AG09309 (cell line): ENCODE data around the gene C20orf204.

Source experiments
- DNase-seq: peaks from one replicate; pipeline ENCODE4 v3.0.0-alpha.2; 2010; ENCODE audit warnings: low read depth
- H3K4me3 ChIP-seq: 2 replicates; pipeline ENCODE4 v1.5.1; 2011; ENCODE audit warnings: mild to moderate bottlenecking, low read depth, low read length, moderate library complexity; ENCODE audit not compliant: control insufficient read depth
- CTCF ChIP-seq: IDR thresholded peaks from 2 replicates; pipeline ENCODE4 v1.5.1; 2011; ENCODE audit warnings: mild to moderate bottlenecking, low read depth, low read length, inconsistent platforms; ENCODE audit not compliant: insufficient read depth, control insufficient read depth; ENCODE audit errors: missing control alignments

C20orf204 gene

GRCh38 chr20:64042054-64042781 lies 6.2 kb downstream of the C20orf204 start:
- TF ChIP-seq CTCF, result no peak
- no peak overlapping the region for H3K4me3 ChIP-seq
- no peak for DNase-seq

GRCh38 chr20:64043768-64044167 lies 7.8 kb downstream of the C20orf204 start:
- no peak for TF ChIP-seq CTCF
- no peak for DNase-seq

GRCh38 chr20:64044484-64045247 lies 8.7 kb downstream of the C20orf204 start:
- no peak overlapping the region for H3K4me3 ChIP-seq
- no peak for TF ChIP-seq CTCF
- DNase-seq, result no peak

More at GRCh38 chr20:64043768-64044167, 7.8 kb downstream of the C20orf204 start:
- H3K4me3 ChIP-seq, result no peak overlapping the region

GRCh38 chr20:64045346-64046011 lies 9.5 kb downstream of the C20orf204 start:
- TF ChIP-seq CTCF, result no peak
- DNase-seq, result no peak

GRCh38 chr20:64047046-64047389 lies 11.0 kb downstream of the C20orf204 start:
- TF ChIP-seq CTCF, result no peak
- no peak overlapping the region for H3K4me3 ChIP-seq
- DNase-seq, result no peak

More at GRCh38 chr20:64045346-64046011, 9.5 kb downstream of the C20orf204 start:
- H3K4me3 ChIP-seq, result no peak overlapping the region

- no peak for DNase-seq
- H3K4me3 ChIP-seq, result no peak overlapping the region
- no peak for TF ChIP-seq CTCF
These were observed 12.0 kb downstream of the C20orf204 start for GRCh38 chr20:64047968-64048401.
